Loucy (cell line): ENCODE data around the gene TRMT44.

ENCODE experiments used
- H2AFZ ChIP-seq: fragments of 200-600 bp; sonication (generic); 2 replicates; pipeline ENCODE4 v1.6.0; 2016; ENCODE audit warnings: antibody characterized with exemption, mild to moderate bottlenecking, low read length, moderate library complexity
- H3F3A ChIP-seq: fragments of 200-600 bp; 2 replicates; pipeline ENCODE4 v1.6.0; 2016; ENCODE audit warnings: antibody characterized with exemption, low read depth, mild to moderate bottlenecking
- H3K27me3 ChIP-seq: fragments of 200-600 bp; sonication (generic); 2 replicates; pipeline ENCODE4 v1.6.1; 2014; ENCODE audit warnings: low read length, mild to moderate bottlenecking; ENCODE audit not compliant: insufficient read depth, poor library complexity, severe bottlenecking
- H3K36me3 ChIP-seq: fragments of 200-600 bp; sonication (generic); 2 replicates; pipeline ENCODE4 v1.6.1; 2016; ENCODE audit warnings: low read length; ENCODE audit not compliant: insufficient read depth
- H3K4me1 ChIP-seq: fragments of 200-600 bp; sonication (generic); 2 replicates; pipeline ENCODE4 v1.5.1; 2014; ENCODE audit warnings: low read length, mild to moderate bottlenecking; ENCODE audit not compliant: insufficient read depth, poor library complexity, severe bottlenecking
- H3K4me2 ChIP-seq: fragments of 200-600 bp; sonication (generic); 2 replicates; pipeline ENCODE4 v1.6.0; 2014; ENCODE audit warnings: antibody characterized with exemption, low read length, low read depth, mild to moderate bottlenecking; ENCODE audit not compliant: poor library complexity, severe bottlenecking
- H3K4me3 ChIP-seq: fragments of 200-600 bp; sonication (generic); 2 replicates; pipeline ENCODE4 v1.5.1; 2014; ENCODE audit warnings: low read length, mild to moderate bottlenecking, mixed read lengths; ENCODE audit not compliant: poor library complexity, severe bottlenecking
- H3K79me2 ChIP-seq: fragments of 200-600 bp; sonication (generic); 2 replicates; pipeline ENCODE4 v1.6.1; 2014; ENCODE audit warnings: low read length; ENCODE audit not compliant: insufficient read depth
- H3K9ac ChIP-seq: fragments of 200-600 bp; sonication (generic); 2 replicates; pipeline ENCODE4 v1.6.0; 2014; ENCODE audit warnings: mild to moderate bottlenecking, low read depth, low read length, moderate library complexity; ENCODE audit not compliant: poor library complexity, severe bottlenecking
- H3K9me2 ChIP-seq: fragments of 200-600 bp; sonication (generic); replicated peaks from 2 replicates; pipeline ENCODE4 v1.6.1; 2016; ENCODE audit warnings: low read depth, low read length, mixed read lengths
- H3K9me3 ChIP-seq: fragments of 200-600 bp; sonication (generic); 2 replicates; pipeline ENCODE4 v1.6.1; 2014; ENCODE audit warnings: mild to moderate bottlenecking, antibody characterized with exemption, low read length, low read depth; ENCODE audit not compliant: insufficient read depth
- H4K20me1 ChIP-seq: fragments of 200-600 bp; sonication (generic); 2 replicates; pipeline ENCODE4 v1.6.0; 2014; ENCODE audit warnings: antibody characterized with exemption, low read length, mild to moderate bottlenecking; ENCODE audit not compliant: insufficient read depth, poor library complexity, severe bottlenecking
- CTCF ChIP-seq: fragments of 200-600 bp; sonication (generic); conservative IDR thresholded peaks from 2 replicates; pipeline ENCODE4 v1.5.1; 2014; ENCODE audit warnings: mild to moderate bottlenecking, antibody characterized with exemption, low read length
- EZH2phosphoT487 ChIP-seq: fragments of 200-600 bp; IDR thresholded peaks from 2 replicates; pipeline ENCODE4 v1.6.1; 2018; ENCODE audit warnings: antibody characterized with exemption, mild to moderate bottlenecking, moderate library complexity, borderline replicate concordance

TRMT44 gene

GRCh38 chr4:8409264-8410065, 31.1 kb upstream of the TRMT44 start:
- no peaks in the 10 kb centered on the region for H3F3A ChIP-seq
- H3K9me2 ChIP-seq, result no peaks in the 10 kb centered on the region
- no peaks in the 10 kb centered on the region for H3K27me3 ChIP-seq
- no peak overlapping the region for H3K9ac ChIP-seq
- TF ChIP-seq CTCF (no peak), EZH2phosphoT487 (no peak)
- no peak overlapping the region for H3K4me3 ChIP-seq
- H3K4me1 ChIP-seq, result no peaks in the 10 kb centered on the region
- H3K9me3 ChIP-seq, result no peaks in the 10 kb centered on the region
- H4K20me1 ChIP-seq, result no peaks in the 10 kb centered on the region
- H2AFZ ChIP-seq, result no peak overlapping the region
- peaks cover 15% of the 10 kb centered on the region; the same call in 1 of the 2 replicates for H3K36me3 ChIP-seq
- H3K4me2 ChIP-seq, result no peak overlapping the region
- H3K79me2 ChIP-seq, result no peaks in the 10 kb centered on the region

- Histone ChIP-seq H3K9ac (no peak overlapping the region), H3K4me2 (no peak overlapping the region), H3K9me2 (no peaks in the 10 kb centered on the region), H3K9me3 (no peaks in the 10 kb centered on the region), H3F3A (no peaks in the 10 kb centered on the region), H4K20me1 (no peaks in the 10 kb centered on the region), H3K27me3 (no peaks in the 10 kb centered on the region), H3K4me3 (no peak overlapping the region), H2AFZ (no peak overlapping the region), H3K79me2 (no peaks in the 10 kb centered on the region), H3K4me1 (no peaks in the 10 kb centered on the region), H3K36me3 (peaks cover 22% of the 10 kb centered on the region; the same call in 1 of the 2 replicates)
- TF ChIP-seq CTCF (no peak), EZH2phosphoT487 (no peak)
These were observed 30.4 kb upstream of the TRMT44 start for GRCh38 chr4:8410066-8410625.

DNA sequence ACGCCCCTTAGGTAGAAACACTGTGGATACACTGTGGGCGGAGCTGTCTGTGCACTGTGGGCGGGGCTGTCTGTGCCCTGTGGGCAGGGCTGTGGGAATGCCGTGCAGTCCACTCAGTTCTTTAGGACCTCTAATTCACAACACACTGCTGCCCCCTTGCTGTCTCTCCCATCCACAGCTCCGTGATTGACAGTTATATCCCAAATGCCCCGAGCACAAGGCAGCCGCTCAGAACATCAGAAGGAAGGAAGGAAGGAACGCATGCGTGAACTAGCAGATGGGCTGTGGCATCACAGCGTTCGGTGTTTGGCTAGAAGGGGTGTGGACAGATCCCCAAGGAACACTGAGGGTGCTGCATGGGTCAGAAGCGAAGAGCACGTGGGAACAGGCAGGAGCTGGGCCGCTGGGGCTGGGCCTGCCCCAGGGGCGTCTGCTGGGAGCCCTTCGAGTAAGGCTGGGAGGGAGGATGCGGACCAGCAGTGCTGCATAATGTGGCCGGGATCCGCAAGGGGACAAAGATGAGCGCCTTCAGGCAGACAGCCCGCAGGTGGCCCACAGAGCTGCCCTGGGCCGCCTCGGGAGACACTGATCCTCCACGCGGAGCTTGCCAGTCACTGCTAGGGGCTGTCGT, 29.8 kb upstream of the TRMT44 start:
- no peaks in the 10 kb centered on the region for H3K27me3 ChIP-seq
- no peak overlapping the region for H2AFZ ChIP-seq
- no peak overlapping the region for H3K9ac ChIP-seq
- H3K4me1 ChIP-seq, result no peaks in the 10 kb centered on the region
- TF ChIP-seq CTCF (peak; percentile 29; the same call in 1 of the 2 replicates), EZH2phosphoT487 (no peak)
- H3F3A ChIP-seq, result no peaks in the 10 kb centered on the region
- H3K4me3 ChIP-seq, result no peak overlapping the region
- H3K36me3 ChIP-seq, result peaks cover 18% of the 10 kb centered on the region; the same call in 1 of the 2 replicates
- no peak overlapping the region for H3K4me2 ChIP-seq
- no peaks in the 10 kb centered on the region for H3K9me3 ChIP-seq
- no peaks in the 10 kb centered on the region for H3K79me2 ChIP-seq
- H3K9me2 ChIP-seq, result no peaks in the 10 kb centered on the region
- H4K20me1 ChIP-seq, result no peaks in the 10 kb centered on the region
